H9 (cell line): ENCODE measurements around the gene BRSK1. TPM values are rescaled to one million over a fixed set of nuclear protein-coding genes. Genes with fewer than 3 reads are reported as not detected.
A peak's percentile ranks its signal among the peaks of the same experiment; 100 is the strongest.

Experiments
- DNase-seq: peaks from one replicate; pipeline ENCODE4 v3.0.0-alpha.2; 2017
- H2AFZ ChIP-seq: one replicate; pipeline ENCODE4 v1.6.1; 2013; ENCODE audit warnings: mild to moderate bottlenecking, low read length, control low read depth, moderate library complexity
- H2AK5ac ChIP-seq: 2 replicates; pipeline ENCODE4 v1.6.1; 2013; ENCODE audit warnings: low read length, control low read depth, mixed read lengths; ENCODE audit not compliant: insufficient read length
- H2BK120ac ChIP-seq: one replicate; pipeline ENCODE4 v1.6.1; 2013; ENCODE audit warnings: low read depth, mild to moderate bottlenecking, low read length, control low read depth, inconsistent platforms; ENCODE audit not compliant: poor library complexity, severe bottlenecking
- H2BK12ac ChIP-seq: 2 replicates; pipeline ENCODE4 v1.6.1; 2013; ENCODE audit warnings: low read length, control low read depth, mixed read lengths, low read depth; ENCODE audit not compliant: insufficient read length
- H2BK15ac ChIP-seq: 2 replicates; pipeline ENCODE4 v1.6.1; 2013; ENCODE audit warnings: low read depth, low read length, control low read depth
- H2BK20ac ChIP-seq: one replicate; pipeline ENCODE4 v1.6.1; 2013; ENCODE audit warnings: low read depth, mild to moderate bottlenecking, low read length, control low read depth, inconsistent platforms; ENCODE audit not compliant: poor library complexity, severe bottlenecking
- H2BK5ac ChIP-seq: 2 replicates; pipeline ENCODE4 v1.6.1; 2013; ENCODE audit warnings: low read length, control low read depth, mixed read lengths; ENCODE audit not compliant: insufficient read length
- H3K14ac ChIP-seq: 2 replicates; pipeline ENCODE4 v1.6.1; 2013; ENCODE audit warnings: low read length, control low read depth; ENCODE audit not compliant: insufficient read depth
- H3K18ac ChIP-seq: 2 replicates; pipeline ENCODE4 v1.6.1; 2013; ENCODE audit warnings: low read depth, mild to moderate bottlenecking, mixed read lengths, low read length, control low read depth; ENCODE audit not compliant: insufficient read length
- H3K23ac ChIP-seq: 2 replicates; pipeline ENCODE4 v1.6.1; 2013; ENCODE audit warnings: low read length, control low read depth, mixed read lengths, low read depth; ENCODE audit not compliant: insufficient read length
- H3K23me2 ChIP-seq: 2 replicates; pipeline ENCODE4 v1.6.1; 2013; ENCODE audit warnings: low read depth, mild to moderate bottlenecking, mixed read lengths, low read length, control low read depth; ENCODE audit not compliant: insufficient read length, poor library complexity, severe bottlenecking
- H3K27ac ChIP-seq: 2 replicates; pipeline ENCODE4 v1.5.1; 2013; ENCODE audit warnings: low read length, control low read depth, mixed read lengths, low read depth; ENCODE audit not compliant: insufficient read length
- H3K27me3 ChIP-seq: 2 replicates; pipeline ENCODE4 v1.6.1; 2013; ENCODE audit warnings: low read length, control low read depth, inconsistent platforms; ENCODE audit not compliant: insufficient read depth
- H3K4ac ChIP-seq: 2 replicates; pipeline ENCODE4 v1.6.1; 2013; ENCODE audit warnings: low read depth, mild to moderate bottlenecking, control low read depth, inconsistent platforms, low read length, moderate library complexity
- H3K4me1 ChIP-seq: 2 replicates; pipeline ENCODE4 v1.6.1; 2013; ENCODE audit warnings: low read length, control low read depth, inconsistent platforms; ENCODE audit not compliant: insufficient read depth
- H3K4me2 ChIP-seq: 2 replicates; pipeline ENCODE4 v1.6.1; 2013; ENCODE audit warnings: low read length, control low read depth, mixed read lengths; ENCODE audit not compliant: insufficient read length, insufficient read depth
- H3K56ac ChIP-seq: 2 replicates; pipeline ENCODE4 v1.6.1; 2013; ENCODE audit warnings: low read depth, mild to moderate bottlenecking, mixed read lengths, low read length, control low read depth; ENCODE audit not compliant: insufficient read length
- H3K79me1 ChIP-seq: 2 replicates; pipeline ENCODE4 v1.6.1; 2013; ENCODE audit warnings: low read depth, mild to moderate bottlenecking, moderate library complexity, low read length, control low read depth, inconsistent platforms; ENCODE audit not compliant: insufficient read depth, poor library complexity, severe bottlenecking
- H3K79me2 ChIP-seq: 2 replicates; pipeline ENCODE4 v1.6.1; 2013; ENCODE audit warnings: low read length, control low read depth, inconsistent platforms; ENCODE audit not compliant: insufficient read depth
- H3K9ac ChIP-seq: 2 replicates; pipeline ENCODE4 v1.6.1; 2013; ENCODE audit warnings: low read length, control low read depth, mixed read lengths; ENCODE audit not compliant: insufficient read length; ENCODE audit errors: extremely low read depth
- H3K9me3 ChIP-seq: one replicate; pipeline ENCODE4 v1.6.1; 2013; ENCODE audit warnings: low read depth, low read length, inconsistent platforms; ENCODE audit not compliant: control insufficient read depth
- H3T11ph ChIP-seq: one replicate; pipeline ENCODE4 v1.6.1; 2013; ENCODE audit warnings: mild to moderate bottlenecking, low read length, control low read depth, inconsistent platforms
- H4K20me1 ChIP-seq: one replicate; pipeline ENCODE4 v1.6.1; 2013; ENCODE audit not compliant: control insufficient read depth, insufficient read length, insufficient read depth
- H4K5ac ChIP-seq: 2 replicates; pipeline ENCODE4 v1.6.1; 2013; ENCODE audit warnings: low read depth, mild to moderate bottlenecking, mixed read lengths, low read length, control low read depth; ENCODE audit not compliant: insufficient read length
- H4K8ac ChIP-seq: replicated peaks from 2 replicates; pipeline ENCODE4 v1.6.1; 2013; ENCODE audit warnings: low read length, control low read depth, mixed read lengths, low read depth; ENCODE audit not compliant: insufficient read length
- H4K91ac ChIP-seq: 2 replicates; pipeline ENCODE4 v1.6.1; 2013; ENCODE audit warnings: low read depth, mild to moderate bottlenecking, moderate library complexity, mixed read lengths, low read length, control low read depth; ENCODE audit not compliant: insufficient read length
- H3K27ac Mint-ChIP-seq, 3 experiments: 2 replicates in 2 of 3; 3 replicates in 1 of 3; pipeline ENCODE4 v1.8.0; 2020 to 2021; ENCODE audit warnings: mixed read lengths in 3 of 3, mild to moderate bottlenecking in 1 of 3, moderate library complexity in 1 of 3
- H3K27me3 Mint-ChIP-seq: 2 replicates; pipeline ENCODE4 v1.8.0; 2021; ENCODE audit warnings: low read depth, mild to moderate bottlenecking, moderate library complexity, mixed read lengths
- H3K36me3 Mint-ChIP-seq, 3 experiments: 2 replicates in 2 of 3; 3 replicates in 1 of 3; pipeline ENCODE4 v1.8.0; 2020 to 2021; ENCODE audit warnings: low read depth in 3 of 3, mixed read lengths in 3 of 3; ENCODE audit not compliant: insufficient read depth in 1 of 3
- H3K4me1 Mint-ChIP-seq, 2 experiments: 2 replicates each; pipeline ENCODE4 v1.8.0; 2020; ENCODE audit warnings: mixed read lengths in 2 of 2
- H3K4me3 Mint-ChIP-seq, 2 experiments: 2 replicates in 1 of 2; 3 replicates in 1 of 2; pipeline ENCODE4 v1.8.0; 2020 to 2021; ENCODE audit warnings: mild to moderate bottlenecking in 2 of 2, mixed read lengths in 2 of 2, moderate library complexity in 1 of 2
- H3K9me3 Mint-ChIP-seq, 2 experiments: 2 replicates in 1 of 2; 3 replicates in 1 of 2; pipeline ENCODE4 v1.8.0; 2020; ENCODE audit warnings: mild to moderate bottlenecking in 2 of 2, mixed read lengths in 2 of 2, moderate library complexity in 1 of 2
- WGBS: extraction: QIAGEN DNeasy Blood & Tissue Kit; methylation state at CpG from one replicate; pipeline ENCODE4 v1.1.7; 2013; ENCODE audit warnings: missing lambda C conversion rate, low lambda C conversion rate, mixed read lengths; ENCODE audit not compliant: insufficient read length; ENCODE audit errors: extremely low coverage; 5-methylcytosine and 5-hydroxymethylcytosine counted together
- total RNA-seq: library from RNA; stranded (reverse); gene quantifications from 2 replicates; pipeline ENCODE4 v1.2.1, GENCODE V29; 2021
- TF ChIP-seq, protein P1 (sequence below): fragments of 200-600 bp; sonication (generic); conservative IDR thresholded peaks from 3 replicates; pipeline ENCODE4 v1.8.0; 2021; ENCODE audit warnings: antibody characterized with exemption, mild to moderate bottlenecking

Gene BRSK1
- total RNA-seq, 1 experiment from 2014 or later, result 43.5 TPM

- Mint-ChIP-seq H3K27me3 (no peaks in the 10 kb centered on the region; the same call in 1 of the 2 replicates), H3K36me3 (peaks cover 5 to 11% (median 11%) of the 10 kb centered on the region in 3 experiments; a peak in 6 of 7 replicates), H3K9me3 (no peaks in the 10 kb centered on the region), H3K4me3 (peak overlapping the region; percentile 99 to 100), H3K27ac (peak overlapping the region; percentile 98 to 100 (median 100); a peak in 6 of 7 replicates), H3K4me1 (peaks cover 16 to 20% of the 10 kb centered on the region in 2 experiments)
- Histone ChIP-seq H3K23me2 (peaks cover 6% of the 10 kb centered on the region), H4K91ac (no peak overlapping the region), H2BK12ac (no peak overlapping the region), H4K20me1 (no peaks in the 10 kb centered on the region), H3K18ac (no peak overlapping the region), H3K9ac (peak overlapping the region; percentile 41), H2AK5ac (no peak overlapping the region), H2BK120ac (no peak overlapping the region), H2BK20ac (no peak overlapping the region), H3K9me3 (no peaks in the 10 kb centered on the region), H3K27me3 (no peaks in the 10 kb centered on the region), H4K5ac (no peak overlapping the region), H4K8ac (no peak overlapping the region), H3K56ac (no peak overlapping the region), H2BK5ac (no peak overlapping the region), H3K4me2 (peak overlapping the region; percentile 76), H3K79me2 (no peaks in the 10 kb centered on the region), H3K4me1 (no peaks in the 10 kb centered on the region; the same call in 1 of the 2 replicates), H3K4ac (no peak overlapping the region), H3K23ac (no peak overlapping the region), H2BK15ac (no peak overlapping the region), H3K14ac (no peak overlapping the region), H2AFZ (no peak overlapping the region), H3T11ph (no peak overlapping the region), H3K79me1 (no peaks in the 10 kb centered on the region), H3K27ac (no peak overlapping the region)
- no CpG with 5 or more reads among the region's 23 CpGs for WGBS
- TF ChIP-seq, protein P1, sequence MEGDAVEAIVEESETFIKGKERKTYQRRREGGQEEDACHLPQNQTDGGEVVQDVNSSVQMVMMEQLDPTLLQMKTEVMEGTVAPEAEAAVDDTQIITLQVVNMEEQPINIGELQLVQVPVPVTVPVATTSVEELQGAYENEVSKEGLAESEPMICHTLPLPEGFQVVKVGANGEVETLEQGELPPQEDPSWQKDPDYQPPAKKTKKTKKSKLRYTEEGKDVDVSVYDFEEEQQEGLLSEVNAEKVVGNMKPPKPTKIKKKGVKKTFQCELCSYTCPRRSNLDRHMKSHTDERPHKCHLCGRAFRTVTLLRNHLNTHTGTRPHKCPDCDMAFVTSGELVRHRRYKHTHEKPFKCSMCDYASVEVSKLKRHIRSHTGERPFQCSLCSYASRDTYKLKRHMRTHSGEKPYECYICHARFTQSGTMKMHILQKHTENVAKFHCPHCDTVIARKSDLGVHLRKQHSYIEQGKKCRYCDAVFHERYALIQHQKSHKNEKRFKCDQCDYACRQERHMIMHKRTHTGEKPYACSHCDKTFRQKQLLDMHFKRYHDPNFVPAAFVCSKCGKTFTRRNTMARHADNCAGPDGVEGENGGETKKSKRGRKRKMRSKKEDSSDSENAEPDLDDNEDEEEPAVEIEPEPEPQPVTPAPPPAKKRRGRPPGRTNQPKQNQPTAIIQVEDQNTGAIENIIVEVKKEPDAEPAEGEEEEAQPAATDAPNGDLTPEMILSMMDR, result no peak
- no peak for DNase-seq
These were observed 4.5 kb upstream of the BRSK1 start for GRCh38 chr19:55279340-55279739.
